HepG2 (cell line): ENCODE measurements around the gene GYG1. TPM values are rescaled to one million over a fixed set of nuclear protein-coding genes. Genes with fewer than 3 reads are reported as not detected.

Experiments
- HNRNPLL ChIP-seq: fragments of 200-400 bp; formaldehyde crosslinking; IDR thresholded peaks from 2 replicates; pipeline ENCODE4 v1.6.1; 2017; ENCODE audit warnings: mild to moderate bottlenecking, low read depth, low read length; ENCODE audit not compliant: poor library complexity, severe bottlenecking
- MYNN ChIP-seq: sonication (generic); formaldehyde crosslinking; IDR thresholded peaks from 2 replicates; pipeline ENCODE4 v1.4.0; 2020; ENCODE audit warnings: mild to moderate bottlenecking, low read depth, missing genetic modification reagents
- RAD51 ChIP-seq: fragments of 450-650 bp; IDR thresholded peaks from 2 replicates; pipeline ENCODE4 v1.6.1; 2016; ENCODE audit warnings: borderline replicate concordance
- REL ChIP-seq: sonication (generic); formaldehyde crosslinking; conservative IDR thresholded peaks from 2 replicates; pipeline ENCODE4 v1.8.0; 2022; ENCODE audit warnings: mild to moderate bottlenecking, missing genetic modification reagents, moderate library complexity
- SP4 ChIP-seq: sonication (generic); formaldehyde crosslinking; IDR thresholded peaks from 2 replicates; pipeline ENCODE4 v1.8.1; 2023; ENCODE audit warnings: mild to moderate bottlenecking, missing genetic modification reagents
- ZFP36 ChIP-seq: fragments of 150-350 bp; IDR thresholded peaks from 2 replicates; pipeline ENCODE4 v1.6.1; 2018; ENCODE audit warnings: borderline replicate concordance, low read length, low read depth; ENCODE audit not compliant: partially characterized antibody
- ZFP36L2 ChIP-seq: sonication (generic); formaldehyde crosslinking; IDR thresholded peaks from 2 replicates; pipeline ENCODE4 v1.4.0; 2020; ENCODE audit warnings: missing genetic modification reagents
- ZFX ChIP-seq: sonication (generic); formaldehyde crosslinking; IDR thresholded peaks from 2 replicates; pipeline ENCODE4 v1.4.0; 2020; ENCODE audit warnings: mild to moderate bottlenecking, low read depth, missing genetic modification reagents, moderate library complexity
- ZNF460 ChIP-seq: sonication (generic); formaldehyde crosslinking; IDR thresholded peaks from 2 replicates; pipeline ENCODE4 v1.5.1; 2020; ENCODE audit warnings: missing genetic modification reagents, mild to moderate bottlenecking, borderline replicate concordance
- ZNF607 ChIP-seq: sonication (generic); formaldehyde crosslinking; IDR thresholded peaks from 2 replicates; pipeline ENCODE4 v1.5.1; 2020; ENCODE audit warnings: missing genetic modification reagents, mild to moderate bottlenecking, borderline replicate concordance
- ZNF749 ChIP-seq: sonication (generic); formaldehyde crosslinking; IDR thresholded peaks from 2 replicates; pipeline ENCODE4 v1.8.0; 2022; ENCODE audit warnings: mild to moderate bottlenecking, missing genetic modification reagents, moderate library complexity, borderline replicate concordance
- polyA plus RNA-seq, 8 experiments: library from polyadenylated mRNA; depleted of rRNA in 3 of 8; stranded (reverse) in 7 of 8; unstranded in 1 of 8; fragments of >200 nt; fragmentation: Illumina TruSeq in 4 of 8; extraction: Trizol in 4 of 8; gene quantifications; 2 replicates each; pipeline versions ENCODE4 v1.2.1 to v1.2.3, GENCODE V29; 2011 to 2016; ENCODE audit warnings: low read depth in 4 of 8, missing spikeins in 1 of 8, mixed read lengths in 1 of 8; ENCODE audit not compliant: insufficient read depth in 1 of 8
- total RNA-seq, 5 experiments: library from RNA; depleted of rRNA; stranded (reverse); fragments of >200 nt; fragmentation: Illumina TruSeq; extraction: Trizol; gene quantifications; 2 replicates each; pipeline ENCODE4 v1.2.3, GENCODE V29; 2016; ENCODE audit warnings: low read depth in 1 of 5
- TF ChIP-seq, protein P1 (sequence below): sonication (generic); formaldehyde crosslinking; IDR thresholded peaks from 2 replicates; pipeline ENCODE4 v1.5.0; 2020; ENCODE audit warnings: mild to moderate bottlenecking, missing genetic modification reagents, moderate library complexity
- TF ChIP-seq, protein P2 (sequence below): sonication (generic); formaldehyde crosslinking; IDR thresholded peaks from 2 replicates; pipeline ENCODE4 v1.5.0; 2020; ENCODE audit warnings: missing genetic modification reagents
- TF ChIP-seq, protein P3 (sequence below): sonication (generic); formaldehyde crosslinking; IDR thresholded peaks from 2 replicates; pipeline ENCODE4 v1.8.1; 2023; ENCODE audit warnings: mild to moderate bottlenecking, missing genetic modification reagents
- TF ChIP-seq, protein P4 (sequence below): sonication (generic); formaldehyde crosslinking; IDR thresholded peaks from 2 replicates; pipeline ENCODE4 v1.4.0; 2020; ENCODE audit warnings: missing genetic modification reagents
- TF ChIP-seq, protein P5 (sequence below): sonication (generic); formaldehyde crosslinking; IDR thresholded peaks from 2 replicates; pipeline ENCODE4 v1.5.1; 2020; ENCODE audit warnings: mild to moderate bottlenecking, missing genetic modification reagents, moderate library complexity

Gene GYG1
- total and polyA plus RNA-seq, 2 of the 13 experiments (the other 11 are each of a cell fraction or from before 2014, with no cell fraction given) = 15.7 to 28.1 TPM

DNA sequence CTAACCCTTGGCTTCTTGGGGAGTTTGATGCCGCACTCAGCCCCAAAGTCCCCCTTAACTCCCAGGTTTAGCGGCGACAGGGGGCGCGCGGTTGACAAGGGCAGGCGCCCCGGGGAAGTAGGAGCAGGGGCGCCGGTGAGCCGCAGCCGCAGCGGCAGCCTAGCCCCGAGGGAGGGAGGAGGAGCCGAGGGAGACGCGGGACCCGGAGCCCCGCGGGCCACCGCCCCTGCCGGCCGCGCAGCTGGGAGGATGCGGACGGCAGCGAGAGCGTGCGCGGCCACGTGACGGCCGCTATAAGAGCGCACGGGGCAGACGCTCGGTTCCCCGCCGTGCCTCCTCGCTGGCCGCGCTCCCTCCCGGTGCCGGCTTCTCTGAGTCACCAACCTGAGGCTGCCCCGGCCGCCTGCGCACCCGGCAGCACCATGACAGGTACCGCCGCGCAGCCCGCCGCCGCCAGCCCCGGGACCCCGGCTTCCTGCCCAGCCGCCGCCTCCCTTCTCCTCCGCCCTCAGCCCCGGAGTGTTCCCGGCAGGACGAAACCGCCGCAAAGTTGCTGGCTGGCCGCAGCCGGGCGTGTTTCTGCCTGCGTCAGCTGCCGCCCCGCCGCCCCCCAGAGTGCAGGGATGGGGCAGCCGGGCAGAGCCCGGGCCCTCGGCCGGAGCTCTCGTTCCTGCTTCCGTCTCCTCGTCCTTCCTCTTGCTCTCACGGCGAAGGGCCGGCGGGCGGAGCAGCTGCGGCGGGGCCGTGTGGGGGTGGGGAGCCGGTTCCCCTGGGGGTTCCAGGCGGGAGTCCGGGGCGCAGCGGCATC is at the start of gene GYG1 (continued):
- no peak for TF ChIP-seq ZFP36L2 (CRISPR knock-in tag)
- TF ChIP-seq ZFX (CRISPR knock-in tag) = peak; percentile 60
- TF ChIP-seq, protein P1, sequence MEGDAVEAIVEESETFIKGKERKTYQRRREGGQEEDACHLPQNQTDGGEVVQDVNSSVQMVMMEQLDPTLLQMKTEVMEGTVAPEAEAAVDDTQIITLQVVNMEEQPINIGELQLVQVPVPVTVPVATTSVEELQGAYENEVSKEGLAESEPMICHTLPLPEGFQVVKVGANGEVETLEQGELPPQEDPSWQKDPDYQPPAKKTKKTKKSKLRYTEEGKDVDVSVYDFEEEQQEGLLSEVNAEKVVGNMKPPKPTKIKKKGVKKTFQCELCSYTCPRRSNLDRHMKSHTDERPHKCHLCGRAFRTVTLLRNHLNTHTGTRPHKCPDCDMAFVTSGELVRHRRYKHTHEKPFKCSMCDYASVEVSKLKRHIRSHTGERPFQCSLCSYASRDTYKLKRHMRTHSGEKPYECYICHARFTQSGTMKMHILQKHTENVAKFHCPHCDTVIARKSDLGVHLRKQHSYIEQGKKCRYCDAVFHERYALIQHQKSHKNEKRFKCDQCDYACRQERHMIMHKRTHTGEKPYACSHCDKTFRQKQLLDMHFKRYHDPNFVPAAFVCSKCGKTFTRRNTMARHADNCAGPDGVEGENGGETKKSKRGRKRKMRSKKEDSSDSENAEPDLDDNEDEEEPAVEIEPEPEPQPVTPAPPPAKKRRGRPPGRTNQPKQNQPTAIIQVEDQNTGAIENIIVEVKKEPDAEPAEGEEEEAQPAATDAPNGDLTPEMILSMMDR (CRISPR knock-in tag) = peak; percentile 82
- peak; percentile 30; the same call in 1 of the 2 replicates for TF ChIP-seq SP4 (CRISPR knock-in tag)
- no peak for TF ChIP-seq ZNF460
- TF ChIP-seq, protein P2, sequence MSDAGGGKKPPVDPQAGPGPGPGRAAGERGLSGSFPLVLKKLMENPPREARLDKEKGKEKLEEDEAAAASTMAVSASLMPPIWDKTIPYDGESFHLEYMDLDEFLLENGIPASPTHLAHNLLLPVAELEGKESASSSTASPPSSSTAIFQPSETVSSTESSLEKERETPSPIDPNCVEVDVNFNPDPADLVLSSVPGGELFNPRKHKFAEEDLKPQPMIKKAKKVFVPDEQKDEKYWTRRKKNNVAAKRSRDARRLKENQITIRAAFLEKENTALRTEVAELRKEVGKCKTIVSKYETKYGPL (CRISPR knock-in tag) = 0 out of 2 replicates have a peak, but pooled peaks have one; percentile 20
- no peak for TF ChIP-seq MYNN (CRISPR knock-in tag)
- no peak for TF ChIP-seq ZFP36
- peak; percentile 77; the same call in 1 of the 2 replicates for TF ChIP-seq ZNF749
- TF ChIP-seq REL (CRISPR knock-in tag) = 0 out of 2 replicates have a peak, but pooled peaks have one; percentile 35
- peak; percentile 33; the same call in 1 of the 2 replicates for TF ChIP-seq ZNF607 (CRISPR knock-in tag)
- TF ChIP-seq RAD51 = no peak
- TF ChIP-seq HNRNPLL = peak; percentile 90
- TF ChIP-seq, protein P3, sequence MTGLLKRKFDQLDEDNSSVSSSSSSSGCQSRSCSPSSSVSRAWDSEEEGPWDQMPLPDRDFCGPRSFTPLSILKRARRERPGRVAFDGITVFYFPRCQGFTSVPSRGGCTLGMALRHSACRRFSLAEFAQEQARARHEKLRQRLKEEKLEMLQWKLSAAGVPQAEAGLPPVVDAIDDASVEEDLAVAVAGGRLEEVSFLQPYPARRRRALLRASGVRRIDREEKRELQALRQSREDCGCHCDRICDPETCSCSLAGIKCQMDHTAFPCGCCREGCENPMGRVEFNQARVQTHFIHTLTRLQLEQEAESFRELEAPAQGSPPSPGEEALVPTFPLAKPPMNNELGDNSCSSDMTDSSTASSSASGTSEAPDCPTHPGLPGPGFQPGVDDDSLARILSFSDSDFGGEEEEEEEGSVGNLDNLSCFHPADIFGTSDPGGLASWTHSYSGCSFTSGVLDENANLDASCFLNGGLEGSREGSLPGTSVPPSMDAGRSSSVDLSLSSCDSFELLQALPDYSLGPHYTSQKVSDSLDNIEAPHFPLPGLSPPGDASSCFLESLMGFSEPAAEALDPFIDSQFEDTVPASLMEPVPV (CRISPR knock-in tag) = no peak
- TF ChIP-seq, protein P4, sequence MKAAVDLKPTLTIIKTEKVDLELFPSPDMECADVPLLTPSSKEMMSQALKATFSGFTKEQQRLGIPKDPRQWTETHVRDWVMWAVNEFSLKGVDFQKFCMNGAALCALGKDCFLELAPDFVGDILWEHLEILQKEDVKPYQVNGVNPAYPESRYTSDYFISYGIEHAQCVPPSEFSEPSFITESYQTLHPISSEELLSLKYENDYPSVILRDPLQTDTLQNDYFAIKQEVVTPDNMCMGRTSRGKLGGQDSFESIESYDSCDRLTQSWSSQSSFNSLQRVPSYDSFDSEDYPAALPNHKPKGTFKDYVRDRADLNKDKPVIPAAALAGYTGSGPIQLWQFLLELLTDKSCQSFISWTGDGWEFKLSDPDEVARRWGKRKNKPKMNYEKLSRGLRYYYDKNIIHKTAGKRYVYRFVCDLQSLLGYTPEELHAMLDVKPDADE (CRISPR knock-in tag) = 0 out of 2 replicates have a peak, but pooled peaks have one; percentile 57
- TF ChIP-seq, protein P5, sequence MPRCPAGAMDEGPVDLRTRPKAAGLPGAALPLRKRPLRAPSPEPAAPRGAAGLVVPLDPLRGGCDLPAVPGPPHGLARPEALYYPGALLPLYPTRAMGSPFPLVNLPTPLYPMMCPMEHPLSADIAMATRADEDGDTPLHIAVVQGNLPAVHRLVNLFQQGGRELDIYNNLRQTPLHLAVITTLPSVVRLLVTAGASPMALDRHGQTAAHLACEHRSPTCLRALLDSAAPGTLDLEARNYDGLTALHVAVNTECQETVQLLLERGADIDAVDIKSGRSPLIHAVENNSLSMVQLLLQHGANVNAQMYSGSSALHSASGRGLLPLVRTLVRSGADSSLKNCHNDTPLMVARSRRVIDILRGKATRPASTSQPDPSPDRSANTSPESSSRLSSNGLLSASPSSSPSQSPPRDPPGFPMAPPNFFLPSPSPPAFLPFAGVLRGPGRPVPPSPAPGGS (CRISPR knock-in tag) = no peak; the same call in 1 of the 2 replicates
